HG03196 (cell line): ENCODE measurements around the gene AFF3.
"Not testable (repeated sequence)": the region's sequence is repeated elsewhere in the genome, so short reads cannot be mapped to it uniquely, and the experiment has no call there.

Experiments
- ATAC-seq: cut with Tn5 transposase; IDR thresholded peaks from one replicate; pipeline ENCODE4 v1.9.1; 2021; ENCODE audit not compliant: unreplicated experiment

AFF3 gene

GRCh38 chr2:99938250-99938649 lies 204.1 kb downstream of the AFF3 start:
- no peak for ATAC-seq

DNA sequence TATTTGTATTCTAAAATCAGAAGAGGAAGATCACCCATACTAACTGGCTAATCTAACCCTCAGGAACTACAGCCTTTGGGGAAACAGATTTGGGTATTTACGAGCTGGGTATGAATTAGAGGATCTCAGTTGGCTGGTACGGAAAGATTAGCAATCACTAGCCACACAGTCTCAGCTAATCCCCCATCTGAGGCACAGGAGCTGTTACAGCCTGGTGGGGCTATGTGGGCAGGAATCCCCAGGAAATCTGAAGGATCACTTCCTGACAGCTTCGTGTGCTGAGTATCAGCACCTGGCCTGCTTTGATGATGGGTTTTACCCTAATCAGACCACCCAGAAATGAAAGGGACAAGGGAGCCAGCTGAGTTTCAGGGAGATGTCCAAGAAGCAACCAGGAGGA lies 206.3 kb downstream of the AFF3 start:
- no peak for ATAC-seq

DNA sequence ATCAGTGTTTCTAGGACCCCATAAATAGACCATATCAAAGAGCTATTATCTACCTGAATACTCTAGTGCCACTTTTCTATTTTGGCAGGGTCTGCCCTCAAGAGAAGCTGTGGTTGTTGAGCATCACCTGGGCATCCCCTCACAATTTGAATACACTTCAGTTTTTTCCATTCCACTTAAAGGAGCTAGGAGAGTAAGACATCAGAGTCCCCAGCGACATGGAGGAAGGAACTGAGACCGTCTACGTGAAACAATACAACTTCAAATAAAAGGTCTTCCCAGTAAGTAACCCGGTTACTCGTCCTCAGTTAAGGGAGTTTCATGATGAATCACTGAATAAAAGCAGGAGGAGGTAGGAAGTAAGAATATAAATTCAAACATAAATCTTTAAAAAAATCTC lies 206.7 kb downstream of the AFF3 start:
- no peak for ATAC-seq

DNA sequence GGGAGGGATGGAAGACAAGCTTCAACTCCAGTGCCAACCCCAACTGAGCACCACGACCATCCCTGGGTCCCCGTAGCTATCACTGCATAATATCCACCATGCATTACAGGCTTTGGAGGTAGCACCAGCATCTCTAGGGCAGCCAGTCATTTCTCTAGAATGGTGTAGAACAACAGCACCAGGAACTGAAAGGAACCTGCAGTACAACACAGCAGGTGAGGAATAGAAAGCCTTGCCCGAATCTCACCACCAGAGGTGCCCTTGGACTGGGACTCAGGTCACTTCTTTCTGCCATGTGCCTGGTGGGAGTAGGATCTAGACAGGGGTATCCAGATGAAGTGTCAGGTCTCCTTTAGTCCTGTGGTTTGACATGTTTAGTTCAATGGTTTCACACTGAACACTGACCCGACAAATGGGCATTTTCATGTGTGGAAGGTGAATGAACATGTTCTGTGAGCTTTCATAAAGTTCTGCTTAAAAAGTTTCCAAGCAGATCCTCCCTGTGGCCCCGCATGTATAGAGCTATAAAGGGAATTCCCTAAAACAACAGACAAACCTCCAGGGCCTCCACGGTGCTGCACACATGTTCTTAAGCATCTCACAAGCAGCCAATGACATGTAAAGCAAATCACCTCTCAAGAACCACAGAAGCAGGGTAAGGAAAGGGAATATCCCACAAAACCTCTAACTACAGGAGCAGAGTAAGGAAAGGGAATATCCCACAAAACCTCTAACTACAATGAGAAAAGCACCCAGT lies 208.3 kb downstream of the AFF3 start:
- no peak for ATAC-seq

GRCh38 chr2:99933491-99933890 lies 208.9 kb downstream of the AFF3 start:
- ATAC-seq = not testable (repeated sequence)

DNA sequence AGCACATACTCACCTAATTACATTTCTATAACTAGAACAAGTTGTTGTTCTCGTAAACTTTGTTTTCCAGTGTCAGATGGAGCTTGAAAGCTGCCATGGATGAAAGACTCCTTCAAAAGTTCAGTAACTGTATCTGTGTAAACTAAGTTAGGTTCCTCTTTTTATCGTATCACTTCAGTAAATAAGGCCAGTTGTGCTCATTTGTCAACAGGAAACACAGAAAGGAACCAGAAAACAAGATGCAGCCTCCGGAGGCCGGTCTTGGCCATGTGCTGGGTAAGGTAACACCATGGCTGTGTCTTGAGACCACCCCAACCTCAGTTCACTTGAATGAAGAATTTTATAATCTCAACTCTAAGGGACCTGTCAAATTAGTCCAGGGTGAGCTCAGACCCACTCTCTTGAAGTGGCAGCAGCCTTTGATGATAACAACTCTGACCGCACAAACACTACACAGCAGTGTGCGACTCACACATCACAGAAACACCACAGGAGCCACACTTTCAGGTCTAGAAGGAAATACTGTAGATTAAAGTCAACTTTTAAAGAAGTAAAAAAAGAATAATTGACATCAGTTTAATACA lies 213.8 kb downstream of the AFF3 start:
- ATAC-seq = no peak

DNA sequence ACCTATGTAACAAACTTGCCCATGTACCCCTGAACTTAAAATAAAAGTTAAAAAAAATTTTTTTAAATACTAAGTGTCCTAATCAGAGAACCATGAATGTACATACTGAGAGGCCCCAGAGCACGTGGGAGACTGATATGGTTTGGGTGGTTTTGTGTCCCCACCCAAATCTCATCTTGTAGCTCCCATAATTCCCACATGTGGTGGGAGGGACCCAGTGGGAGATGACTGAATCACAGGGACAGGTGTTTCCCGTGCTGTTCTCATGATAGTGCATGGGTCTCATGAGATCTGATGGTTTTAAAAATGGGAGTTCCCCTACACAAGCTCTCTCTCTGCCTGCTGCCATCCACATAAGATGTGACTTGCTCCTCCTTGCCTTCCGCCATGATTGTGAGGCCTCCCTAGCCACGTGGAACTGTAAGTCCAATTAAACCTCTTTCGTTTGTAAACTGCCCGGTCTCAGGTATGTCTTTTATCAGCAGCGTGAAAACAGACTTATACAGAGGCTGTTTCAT lies 214.6 kb downstream of the AFF3 start:
- ATAC-seq = not testable (repeated sequence)

- ATAC-seq = no peak
These were observed 215.4 kb downstream of the AFF3 start for GRCh38 chr2:99926986-99927385.

DNA sequence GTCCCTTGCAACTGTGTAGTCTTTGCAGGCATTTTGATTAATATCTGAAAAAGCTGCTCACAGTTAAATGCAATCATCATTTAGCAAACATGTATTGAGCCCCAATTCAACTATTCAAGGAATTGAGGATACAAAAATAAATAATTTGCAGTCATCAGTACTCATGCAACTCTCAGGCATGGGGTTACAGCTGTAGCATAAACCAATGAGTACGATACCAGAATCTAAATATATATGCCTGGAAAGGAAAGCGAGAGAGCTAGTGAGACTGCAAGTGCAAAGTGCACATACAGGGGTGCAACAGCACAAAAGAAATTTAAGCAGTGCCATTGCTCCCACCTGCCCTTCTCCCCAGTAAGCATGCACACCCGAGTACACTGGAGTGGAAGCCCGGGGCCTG lies 216.4 kb downstream of the AFF3 start:
- no peak for ATAC-seq

DNA sequence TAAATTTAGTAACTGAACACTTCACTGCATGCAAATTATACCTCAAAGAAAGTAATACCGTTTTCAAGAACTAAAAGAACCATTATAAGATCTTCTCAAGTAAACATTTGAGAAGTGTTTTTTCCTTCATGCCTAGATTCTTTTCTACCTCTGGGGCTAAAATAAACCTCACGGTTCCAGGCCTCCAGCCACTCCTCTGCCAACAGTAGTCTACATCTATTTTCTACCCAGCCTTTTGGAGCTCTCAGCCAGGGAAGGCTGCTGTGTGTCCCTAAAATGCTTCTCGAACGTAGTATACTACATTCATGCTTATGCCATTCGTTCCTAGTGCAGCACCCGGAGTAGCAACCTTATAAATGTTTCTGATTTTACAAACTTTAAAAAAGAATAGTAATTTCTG lies 219.7 kb downstream of the AFF3 start:
- ATAC-seq = no peak

DNA sequence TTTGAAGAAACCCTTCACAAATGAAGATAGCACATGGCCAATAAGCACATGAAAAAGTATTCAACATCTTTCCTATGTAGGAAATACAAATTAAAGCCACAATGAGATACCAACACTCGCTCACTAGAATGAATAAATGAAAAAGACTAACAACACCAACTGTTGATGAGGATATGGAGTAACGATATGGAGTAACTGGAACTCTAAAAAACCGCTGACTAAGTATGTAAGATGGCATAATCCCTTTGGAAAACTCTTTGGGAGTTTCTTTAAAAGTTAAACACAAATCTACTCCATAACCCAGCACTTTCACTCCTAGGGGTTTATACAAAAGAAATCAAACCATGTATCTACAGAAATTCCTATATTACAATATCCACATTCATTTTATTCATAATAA lies 220.5 kb downstream of the AFF3 start:
- no peak for ATAC-seq

DNA sequence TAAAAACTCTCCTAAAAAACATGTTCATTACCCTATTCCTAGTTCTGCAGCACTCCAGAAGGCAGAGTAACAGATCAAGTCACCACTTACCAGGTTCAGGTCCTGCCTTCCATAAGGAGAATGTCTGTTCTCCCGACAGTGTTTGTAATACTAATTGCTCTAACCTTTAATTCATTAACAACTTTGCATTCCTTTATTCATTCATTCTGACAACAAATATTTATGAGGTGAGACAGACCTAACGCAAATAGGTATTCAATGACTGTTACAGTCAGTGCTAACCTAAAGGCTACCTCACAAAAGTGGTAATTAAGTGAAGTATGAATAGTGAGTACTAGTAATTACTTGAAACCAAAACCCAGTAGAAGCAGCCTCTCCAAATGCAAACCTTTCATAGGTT lies 224.0 kb downstream of the AFF3 start:
- no peak for ATAC-seq

DNA sequence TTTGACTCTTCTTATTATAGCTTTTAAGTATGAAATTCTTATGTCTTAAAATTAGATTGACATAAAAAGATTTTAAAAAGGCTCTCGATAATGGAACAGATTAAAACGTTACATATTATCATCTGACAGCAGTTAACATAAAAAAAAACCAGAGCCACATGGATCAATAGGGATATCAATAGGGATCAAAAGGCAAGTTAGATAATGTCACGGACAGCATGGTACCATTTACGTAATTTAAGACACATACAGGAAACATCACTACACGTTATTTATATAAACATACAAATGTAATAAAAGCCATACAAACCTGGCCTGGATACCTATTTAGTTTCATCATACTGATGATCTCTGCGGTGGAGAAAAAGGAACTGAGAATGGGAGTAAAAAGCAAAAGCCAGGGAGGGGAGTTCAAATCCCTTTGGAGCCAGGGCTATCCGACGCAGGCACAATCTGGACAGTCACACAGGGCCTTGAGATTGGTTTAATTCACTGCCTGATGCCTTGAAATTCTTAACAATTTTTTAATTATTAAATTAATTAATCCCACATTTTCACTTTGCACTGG lies 227.2 kb downstream of the AFF3 start:
- no peak for ATAC-seq

DNA sequence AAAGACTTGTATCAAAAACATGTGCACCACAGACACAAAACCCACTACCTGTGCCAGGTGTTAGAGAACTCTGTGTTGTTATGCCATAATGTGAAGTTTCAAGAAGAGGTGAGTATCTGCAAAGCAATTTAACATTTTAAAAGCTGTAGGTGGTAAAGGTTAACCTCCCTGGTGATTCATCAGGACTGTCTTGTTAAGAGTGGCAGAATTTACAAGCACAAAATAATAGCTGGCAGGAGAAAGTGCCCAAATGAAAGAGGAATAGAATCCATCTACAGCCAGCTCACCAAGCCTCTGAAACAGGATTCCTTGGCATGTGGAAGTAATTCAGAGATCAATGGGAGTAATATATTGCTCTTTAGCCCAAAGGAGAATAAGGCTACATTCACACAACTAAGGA lies 230.7 kb downstream of the AFF3 start:
- no peak for ATAC-seq

DNA sequence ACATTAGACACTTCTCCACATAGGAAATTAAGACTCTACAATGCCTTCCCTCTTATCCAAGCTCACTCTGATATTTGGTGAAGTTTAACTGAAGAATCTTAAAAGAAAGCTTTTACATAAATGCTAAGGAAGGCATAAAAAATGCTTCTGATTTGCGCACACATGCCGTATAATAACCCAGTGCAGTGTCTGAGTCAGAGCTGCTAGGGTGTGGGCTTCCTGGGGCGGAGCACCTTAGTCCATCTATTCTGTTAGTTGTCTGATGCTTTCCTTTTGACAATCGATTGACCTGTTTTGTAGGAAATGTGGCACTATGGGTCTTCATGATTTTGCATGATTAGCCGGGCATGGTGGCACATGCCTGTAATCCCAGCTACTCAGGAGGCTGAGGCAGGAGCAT lies 231.5 kb downstream of the AFF3 start:
- ATAC-seq = no peak

- no peak for ATAC-seq
These were observed 236.8 kb downstream of the AFF3 start for GRCh38 chr2:99905636-99906035.

GRCh38 chr2:99905025-99905424 lies 237.4 kb downstream of the AFF3 start:
- no peak for ATAC-seq

DNA sequence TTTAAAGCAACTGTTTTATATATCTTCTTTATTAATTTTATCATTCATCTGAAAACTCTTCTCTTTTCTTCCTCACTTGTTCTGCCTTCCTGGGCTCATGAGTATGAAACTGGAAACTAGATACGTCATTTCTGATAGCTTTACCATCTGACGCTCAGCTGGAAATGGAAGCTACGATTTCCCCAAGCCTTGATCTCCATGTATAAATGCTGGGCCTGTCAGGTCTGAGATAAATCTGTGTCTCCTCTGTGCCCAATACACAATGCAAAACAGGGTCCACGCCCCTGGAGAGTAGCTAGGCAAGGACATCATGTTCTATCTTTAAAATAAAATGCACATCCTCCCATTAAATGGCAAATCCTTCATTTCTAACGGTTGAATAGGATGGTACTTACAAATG lies 238.4 kb downstream of the AFF3 start:
- no peak for ATAC-seq

GRCh38 chr2:99900556-99900955 lies 241.8 kb downstream of the AFF3 start:
- ATAC-seq = no peak

GRCh38 chr2:99899882-99900281 lies 242.5 kb downstream of the AFF3 start:
- ATAC-seq = no peak

DNA sequence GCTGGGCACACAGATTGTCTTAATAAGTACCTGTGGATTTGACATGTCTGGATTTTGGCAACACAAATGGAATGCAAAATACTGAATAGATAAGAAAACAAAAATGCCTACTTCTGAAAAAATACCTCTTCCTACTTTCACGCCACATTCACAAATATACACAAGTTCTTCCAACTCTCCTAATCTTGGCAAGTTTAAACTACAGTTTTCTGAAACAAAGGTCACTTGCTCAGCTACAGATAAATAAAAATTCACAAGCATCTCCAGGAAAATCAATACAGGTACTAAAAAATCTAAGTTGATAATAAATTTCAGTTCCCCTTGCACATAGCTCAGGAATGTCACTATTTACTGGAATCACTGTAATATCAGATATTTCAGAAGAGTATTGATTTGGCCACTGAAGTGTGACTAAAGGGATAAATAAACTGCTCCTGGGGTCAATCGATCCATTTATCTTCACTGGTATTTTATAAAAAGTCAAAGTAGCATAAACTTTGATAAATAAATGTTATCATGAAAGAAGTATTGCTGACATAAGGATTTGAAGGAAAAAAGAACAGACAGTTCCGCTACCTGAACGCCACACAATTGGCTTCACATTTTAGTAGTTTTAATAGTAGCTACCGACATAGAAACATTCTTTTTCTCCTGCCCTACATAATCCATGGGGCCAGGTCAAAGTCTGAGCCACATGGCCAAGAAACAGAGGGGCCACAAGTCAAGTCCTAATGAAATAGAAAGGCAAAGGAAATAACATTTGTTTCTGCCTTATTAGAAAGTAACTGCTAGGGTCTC lies 243.1 kb downstream of the AFF3 start:
- no peak for ATAC-seq
